Measurements from ENCODE around the gene F10. TPM values are rescaled to one million over a fixed set of nuclear protein-coding genes. Genes with fewer than 3 reads are reported as not detected.

F10 gene
- total RNA-seq, 4 donors from 2014 or later = 1.00 to 4.8 (median 2.4) TPM

GRCh38 chr13:113187883-113188665, 65.5 kb downstream of the F10 start:
- Histone ChIP-seq H3K4me1 (peaks cover 0 to 3% of the 10 kb centered on the region in 2 donors), H3K36me3 (peaks cover 0 to 57% of the 10 kb centered on the region in 2 donors), H3K27ac (peak overlapping the region; percentile 48 to 78 (median 60)), H3K27me3 (no peaks in the 10 kb centered on the region), H3K9me3 (no peaks in the 10 kb centered on the region), H3K4me3 (no peak overlapping the region)
- no peak for DNase-seq
- TF ChIP-seq CTCF (IDR thresholded peaks at IDR 0.05 in 4 of 5, conservative IDR thresholded peaks at IDR 0.05 in 1 of 5) (no peak), POLR2A (IDR thresholded peaks at IDR 0.05) (no peak)
- intact Hi-C loops (cut with DNase I; ENCODE audit: low total_unique reads) (loop anchor here (1.0 kb wide), 1 partner anchor 34 kb away; no protein-coding TSS in a partner anchor), in situ Hi-C loops (cut with MboI; ENCODE audit: low sequenced_read_pairs in 4 of 4) (no loop called here)
- no peak for ATAC-seq

GRCh38 chr13:113190181-113190580, 67.6 kb downstream of the F10 start:
- intact Hi-C loops (cut with DNase I; ENCODE audit: low total_unique reads) (loop anchor here (10.0 kb wide), 1 partner anchor 255 kb away; no protein-coding TSS in a partner anchor), in situ Hi-C loops (cut with MboI; ENCODE audit: low sequenced_read_pairs in 4 of 4) (no loop called here)
- Histone ChIP-seq H3K4me1 (peaks cover 0 to 3% of the 10 kb centered on the region in 2 donors), H3K4me3 (no peak overlapping the region), H3K9me3 (no peaks in the 10 kb centered on the region), H3K27ac (no peak overlapping the region), H3K27me3 (no peaks in the 10 kb centered on the region), H3K36me3 (peaks cover 0 to 56% of the 10 kb centered on the region in 2 donors)
- ATAC-seq = no peak
- no peak for DNase-seq
- TF ChIP-seq CTCF (IDR thresholded peaks at IDR 0.05 in 4 of 5, conservative IDR thresholded peaks at IDR 0.05 in 1 of 5) (no peak), POLR2A (IDR thresholded peaks at IDR 0.05) (no peak)

GRCh38 chr13:113192279-113192678, 69.7 kb downstream of the F10 start:
- TF ChIP-seq CTCF (IDR thresholded peaks at IDR 0.05 in 4 of 5, conservative IDR thresholded peaks at IDR 0.05 in 1 of 5) (no peak), POLR2A (IDR thresholded peaks at IDR 0.05) (no peak)
- DNase-seq (no peak), ATAC-seq (no peak)
- in situ Hi-C loops (cut with MboI; ENCODE audit: low sequenced_read_pairs in 4 of 4) = no loop called here
- peaks cover 0 to 74% of the 10 kb centered on the region in 2 donors for H3K36me3 ChIP-seq
- H3K4me3 ChIP-seq = no peak overlapping the region
- H3K9me3 ChIP-seq = no peaks in the 10 kb centered on the region
- H3K27me3 ChIP-seq = no peaks in the 10 kb centered on the region
- H3K4me1 ChIP-seq = no peaks in the 10 kb centered on the region
- intact Hi-C loops (cut with DNase I; ENCODE audit: low total_unique reads) = loop anchor here (10.0 kb wide), 1 partner anchor 257 kb away; no protein-coding TSS in a partner anchor
- no peak overlapping the region for H3K27ac ChIP-seq

- DNase-seq (no peak), ATAC-seq (no peak)
- no peak overlapping the region for H3K27ac ChIP-seq
- no peaks in the 10 kb centered on the region for H3K4me1 ChIP-seq
- H3K9me3 ChIP-seq = no peaks in the 10 kb centered on the region
- TF ChIP-seq POLR2A (IDR thresholded peaks at IDR 0.05) (no peak), CTCF (IDR thresholded peaks at IDR 0.05 in 4 of 5, conservative IDR thresholded peaks at IDR 0.05 in 1 of 5) (no peak)
- intact Hi-C loops (cut with DNase I; ENCODE audit: low total_unique reads) (loop anchor here (10.0 kb wide), 1 partner anchor 258 kb away; no protein-coding TSS in a partner anchor), in situ Hi-C loops (cut with MboI; ENCODE audit: low sequenced_read_pairs in 4 of 4) (no loop called here)
- no peaks in the 10 kb centered on the region for H3K27me3 ChIP-seq
- peaks cover 0 to 80% of the 10 kb centered on the region in 2 donors for H3K36me3 ChIP-seq
- no peak overlapping the region for H3K4me3 ChIP-seq
Measured at GRCh38 chr13:113192902-113193301, 70.3 kb downstream of the F10 start.
